GM21515 (cell line): ENCODE measurements around the gene OPTN.

Experiments used
- ATAC-seq: cut with Tn5 transposase; IDR thresholded peaks from one replicate; pipeline ENCODE4 v1.9.1; 2021; ENCODE audit not compliant: unreplicated experiment

Gene OPTN

DNA sequence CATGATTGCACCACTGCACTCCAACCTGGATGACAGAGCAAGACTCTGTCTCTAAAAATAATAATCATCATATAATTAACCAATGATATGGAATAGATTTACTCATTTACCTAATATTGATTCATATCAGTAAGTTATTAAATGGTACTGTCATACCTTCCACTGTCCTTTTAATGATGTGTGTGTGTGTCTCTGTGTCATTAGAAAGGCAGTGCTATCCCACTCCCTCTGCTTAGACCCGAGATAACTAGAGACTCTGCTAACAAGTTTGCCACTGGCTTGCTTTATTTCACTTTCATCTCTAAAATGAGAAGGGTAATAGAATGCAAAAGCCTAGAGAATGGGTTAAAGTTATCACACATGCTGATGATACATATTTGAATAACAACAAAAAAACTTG lies 82.5 kb downstream of the OPTN start:
- ATAC-seq = no peak

DNA sequence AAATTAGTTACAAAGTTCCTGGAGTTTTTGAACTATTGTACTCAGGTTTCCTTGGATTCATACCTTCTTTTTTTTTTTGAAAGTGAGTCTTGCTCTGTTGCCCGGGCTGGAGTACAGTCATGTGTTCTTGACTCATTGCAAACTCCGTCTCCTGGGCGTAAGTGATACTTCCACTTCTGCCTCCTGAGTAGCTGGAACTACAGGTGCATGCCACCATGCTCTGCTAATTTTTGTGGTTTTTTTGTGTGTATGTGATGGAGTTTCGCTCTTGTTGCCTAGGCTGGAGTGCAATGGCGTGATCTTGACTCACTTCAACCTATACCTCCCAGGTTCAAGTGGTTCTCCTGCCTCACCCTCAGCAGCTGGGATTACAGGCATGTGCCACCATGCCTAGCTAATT lies 83.7 kb downstream of the OPTN start:
- ATAC-seq = no peak

DNA sequence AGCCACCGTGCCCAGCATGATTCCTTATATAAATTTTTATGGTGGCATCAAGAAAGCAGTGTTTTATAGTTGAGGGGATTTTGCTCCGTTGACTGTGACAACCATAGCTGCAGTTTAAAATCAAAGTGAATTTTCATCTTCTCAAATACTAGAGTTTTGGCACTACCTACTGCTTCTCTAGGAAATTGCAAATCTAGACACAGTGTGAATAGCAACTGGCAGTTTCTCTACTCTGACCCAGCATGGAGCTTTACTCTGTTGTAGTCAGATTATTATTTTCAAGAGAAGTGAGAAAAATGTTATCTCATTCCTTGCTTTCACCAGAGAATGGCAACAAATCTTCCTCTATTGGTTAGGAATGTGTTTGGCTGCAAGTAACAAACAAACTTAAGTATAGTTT lies 84.3 kb downstream of the OPTN start:
- no peak for ATAC-seq

DNA sequence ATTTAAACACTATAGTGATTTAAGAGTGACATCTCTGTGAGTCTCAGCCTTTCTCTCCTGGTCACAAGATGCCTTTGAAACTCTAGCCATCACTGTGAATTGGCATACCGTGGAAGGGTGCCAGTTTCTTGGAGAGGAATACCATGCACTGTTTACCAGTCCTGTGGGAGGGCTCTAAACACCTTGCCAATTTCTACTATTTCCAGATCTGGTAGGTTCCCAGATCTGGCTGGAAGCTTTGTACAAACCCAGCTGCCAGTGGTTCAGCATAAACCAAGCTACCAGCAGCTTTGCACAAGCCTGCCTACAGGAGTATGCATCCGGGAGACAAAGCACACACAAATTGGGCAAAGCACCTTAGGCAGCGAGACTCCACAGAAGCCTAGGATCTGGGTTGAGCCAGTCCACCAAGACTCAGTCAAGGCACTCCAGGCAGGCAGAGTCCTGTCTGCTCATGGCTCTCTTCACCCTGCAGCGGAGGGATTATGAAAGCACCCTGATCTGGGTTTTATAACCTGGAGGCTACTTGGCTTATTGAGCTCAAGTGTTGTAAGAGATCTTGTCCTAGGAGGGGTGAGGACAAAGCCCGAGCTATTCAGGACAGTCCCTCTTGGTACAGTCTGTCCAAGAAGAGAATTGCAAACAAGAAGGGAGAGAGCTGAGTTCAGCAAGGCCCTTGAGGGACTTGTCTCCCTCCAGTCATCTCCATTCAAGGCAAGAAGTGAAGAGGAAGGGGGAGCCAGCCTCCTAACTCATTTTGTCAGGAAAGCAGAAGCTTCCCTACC lies 85.0 kb downstream of the OPTN start:
- ATAC-seq = no peak

DNA sequence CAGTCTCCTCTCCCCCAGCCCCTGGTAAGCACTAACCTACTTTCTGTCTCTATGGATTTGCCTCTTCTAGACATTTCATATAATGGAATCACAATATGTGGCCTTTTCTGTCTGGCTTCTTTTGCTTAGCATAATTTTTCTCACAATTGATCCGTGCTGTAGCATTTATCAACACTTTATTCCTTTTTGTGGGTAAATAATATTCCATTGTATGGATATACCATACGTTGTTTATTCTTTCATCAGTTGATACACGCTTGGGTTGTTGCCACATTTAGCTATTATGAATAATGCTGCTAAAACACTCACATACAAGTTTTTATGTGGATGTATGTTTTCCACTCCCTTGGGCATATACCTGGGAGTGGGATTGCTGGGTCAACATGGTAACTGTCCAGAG lies 87.2 kb downstream of the OPTN start:
- ATAC-seq = no peak
